RWPE1 (cell line): Measurements from ENCODE around the gene MAN1A2.
A peak's percentile ranks its signal among the peaks of the same experiment; 100 is the strongest.
"Not testable (repeated sequence)": the region's sequence is repeated elsewhere in the genome, so short reads cannot be mapped to it uniquely, and the experiment has no call there.

Experiments
- CTCF ChIA-PET: fragments of 350-600 bp; sonication (Branson Sonifier 250); formaldehyde crosslinking; extraction: SDS; loops from one replicate; lab custom pipeline; 2021; lab: Yijun Ruan, JAX
- POLR2A ChIA-PET: fragments of 400-600 bp; formaldehyde crosslinking; extraction: SDS; loops from one replicate; lab custom pipeline; 2020; ENCODE audit warnings: antibody characterized with exemption; ENCODE audit not compliant: low non-redundant PET; lab: Yijun Ruan, JAX
- DNase-seq: peaks from one replicate; pipeline ENCODE4 v3.0.0; 2012; ENCODE audit warnings: low spot score
- H3K27ac ChIP-seq: fragments of 450-650 bp; 2 replicates; pipeline ENCODE4 v1.5.1; 2017
- TF ChIP-seq, protein P1 (sequence below): fragments of 450-650 bp; conservative IDR thresholded peaks from 2 replicates; pipeline ENCODE4 v1.5.1; 2017; ENCODE audit warnings: low read depth, mild to moderate bottlenecking

The MAN1A2 gene

DNA sequence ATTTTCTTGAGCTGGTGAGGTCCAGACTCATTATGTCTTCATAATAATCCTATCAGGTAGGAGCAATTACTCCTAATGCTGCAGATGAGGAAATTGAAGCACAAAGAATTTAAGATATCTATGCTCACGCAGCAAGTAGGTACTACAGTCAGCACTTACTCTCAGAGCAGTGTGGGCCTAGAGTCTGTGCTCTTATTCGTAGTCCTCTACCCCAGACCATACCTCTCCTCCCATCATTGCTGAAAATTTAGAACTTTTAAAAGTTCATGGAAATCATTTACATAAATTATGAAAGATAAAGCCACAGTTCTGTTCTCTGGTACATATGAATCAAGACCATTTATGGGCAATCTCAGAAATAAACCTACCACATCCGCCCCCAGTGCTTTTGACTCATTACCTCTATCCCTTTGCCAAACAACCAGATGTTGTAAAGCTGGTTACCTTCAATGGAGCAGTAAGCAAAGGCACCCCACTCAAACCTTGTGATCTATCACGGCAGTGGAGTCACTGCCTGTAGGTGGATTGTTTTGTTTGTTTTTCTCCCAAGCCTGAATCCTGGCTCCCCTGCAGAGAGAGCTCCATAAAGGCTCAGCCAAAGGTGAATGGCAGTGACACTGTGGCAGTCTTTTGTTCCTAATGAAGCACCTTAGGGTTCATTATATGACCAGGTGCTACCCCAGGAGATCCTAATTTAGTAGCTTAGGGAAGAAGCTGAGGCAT, 20.9 kb upstream of the MAN1A2 start:
- TF ChIP-seq, protein P1, sequence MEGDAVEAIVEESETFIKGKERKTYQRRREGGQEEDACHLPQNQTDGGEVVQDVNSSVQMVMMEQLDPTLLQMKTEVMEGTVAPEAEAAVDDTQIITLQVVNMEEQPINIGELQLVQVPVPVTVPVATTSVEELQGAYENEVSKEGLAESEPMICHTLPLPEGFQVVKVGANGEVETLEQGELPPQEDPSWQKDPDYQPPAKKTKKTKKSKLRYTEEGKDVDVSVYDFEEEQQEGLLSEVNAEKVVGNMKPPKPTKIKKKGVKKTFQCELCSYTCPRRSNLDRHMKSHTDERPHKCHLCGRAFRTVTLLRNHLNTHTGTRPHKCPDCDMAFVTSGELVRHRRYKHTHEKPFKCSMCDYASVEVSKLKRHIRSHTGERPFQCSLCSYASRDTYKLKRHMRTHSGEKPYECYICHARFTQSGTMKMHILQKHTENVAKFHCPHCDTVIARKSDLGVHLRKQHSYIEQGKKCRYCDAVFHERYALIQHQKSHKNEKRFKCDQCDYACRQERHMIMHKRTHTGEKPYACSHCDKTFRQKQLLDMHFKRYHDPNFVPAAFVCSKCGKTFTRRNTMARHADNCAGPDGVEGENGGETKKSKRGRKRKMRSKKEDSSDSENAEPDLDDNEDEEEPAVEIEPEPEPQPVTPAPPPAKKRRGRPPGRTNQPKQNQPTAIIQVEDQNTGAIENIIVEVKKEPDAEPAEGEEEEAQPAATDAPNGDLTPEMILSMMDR, result no peak
- POLR2A ChIA-PET, result no interaction called here
- no peak for DNase-seq
- CTCF ChIA-PET, result interaction anchor here (0.6 kb wide), 1 partner anchor 106 kb away, joined by 3 read pairs; no protein-coding TSS in a partner anchor
- H3K27ac ChIP-seq, result no peak overlapping the region

DNA sequence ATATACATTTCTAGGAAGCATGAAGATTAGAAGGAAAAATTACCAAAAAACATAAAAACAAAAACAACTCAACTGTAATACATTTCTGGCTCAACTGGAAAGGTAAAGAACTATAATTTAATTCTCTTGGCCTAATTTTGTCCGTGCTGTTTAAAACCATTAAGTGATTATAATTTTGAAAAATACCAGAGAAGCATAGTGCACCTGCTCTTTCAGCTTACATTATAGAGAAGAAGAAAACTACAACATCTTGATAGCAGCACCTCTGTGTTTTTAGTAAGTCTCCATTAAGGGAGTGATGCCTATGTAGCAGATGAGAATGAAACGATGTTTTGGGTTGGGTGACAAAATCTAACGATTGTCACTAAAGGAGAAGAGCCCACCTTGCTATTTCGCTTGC, 19.3 kb upstream of the MAN1A2 start:
- H3K27ac ChIP-seq, result no peak overlapping the region
- TF ChIP-seq, protein P1, result no peak
- ChIA-PET POLR2A (no interaction called here), CTCF (no interaction called here)
- DNase-seq, result no peak

DNA sequence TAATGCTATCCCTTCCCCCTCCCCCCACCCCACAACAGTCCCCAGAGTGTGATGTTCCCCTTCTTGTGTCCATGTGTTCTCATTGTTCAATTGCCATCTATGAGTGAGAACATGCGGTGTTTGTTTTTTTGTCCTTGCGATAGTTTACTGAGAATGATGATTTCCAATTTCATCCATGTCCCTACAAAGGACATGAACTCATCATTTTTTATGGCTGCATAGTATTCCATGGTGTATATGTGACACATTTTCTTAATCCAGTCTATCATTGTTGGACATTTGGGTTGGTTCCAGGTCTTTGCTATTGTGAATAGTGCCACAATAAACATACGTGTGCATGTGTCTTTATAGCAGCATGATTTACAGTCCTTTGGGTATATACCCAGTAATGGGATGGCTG, 14.6 kb upstream of the MAN1A2 start:
- POLR2A ChIA-PET, DNase-seq, CTCF ChIA-PET, H3K27ac ChIP-seq: not testable (repeated sequence)

DNA sequence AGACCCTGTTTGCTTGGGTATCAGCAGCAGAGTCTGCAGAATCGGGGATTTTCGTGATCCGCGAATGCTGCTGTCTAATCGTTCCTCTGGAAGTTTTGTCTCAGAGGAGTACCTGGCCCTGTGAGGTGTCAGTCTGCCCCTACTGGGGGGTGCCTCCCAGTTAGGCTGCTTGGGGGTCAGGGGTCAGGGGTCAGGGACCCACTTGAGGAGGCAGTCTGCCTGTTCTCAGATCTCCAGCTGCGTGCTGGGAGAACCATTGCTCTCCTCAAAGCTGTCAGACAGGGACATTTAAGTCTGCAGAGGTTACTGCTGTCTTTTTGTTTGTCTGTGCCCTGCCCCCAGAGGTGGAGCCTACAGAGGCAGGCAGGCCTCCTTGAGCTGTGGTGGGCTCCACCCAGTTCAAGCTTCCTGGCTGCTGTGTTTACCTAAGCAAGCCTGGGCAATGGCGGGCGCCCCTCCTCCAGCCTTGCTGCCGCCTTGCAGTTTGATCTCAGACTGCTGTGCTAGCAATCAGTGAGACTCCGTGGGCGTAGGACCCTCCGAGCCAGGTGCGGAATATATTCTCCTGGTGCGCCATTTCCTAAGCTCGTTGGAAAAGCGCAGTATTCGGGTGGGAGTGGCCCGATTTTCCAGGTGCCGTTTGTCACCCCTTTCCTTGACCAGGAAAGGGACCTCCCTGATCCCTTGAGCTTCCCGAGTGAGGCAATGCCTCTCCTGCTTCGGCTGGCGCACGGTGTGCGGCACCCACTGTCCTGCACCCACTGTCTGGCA, 9.2 kb upstream of the MAN1A2 start:
- CTCF ChIA-PET, result interaction anchor here (1.3 kb wide), 1 partner anchor 176 kb away, joined by 3 read pairs; no protein-coding TSS in a partner anchor
- peak overlapping the region; percentile 62 for H3K27ac ChIP-seq
- POLR2A ChIA-PET, DNase-seq: not testable (repeated sequence)

DNA sequence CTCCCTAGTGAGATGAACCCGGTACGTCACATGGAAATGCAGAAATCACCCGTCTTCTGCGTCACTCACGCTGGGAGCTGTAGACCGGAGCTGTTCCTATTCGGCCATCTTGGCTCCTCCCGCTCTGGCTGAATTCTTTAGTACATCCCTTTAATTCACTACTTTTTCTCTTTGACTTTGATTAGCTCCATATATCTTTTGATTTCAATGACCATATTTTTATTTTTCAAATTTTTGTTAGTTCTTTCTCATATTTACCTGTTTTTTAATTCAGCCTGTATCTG, 8.7 kb upstream of the MAN1A2 start:
- DNase-seq, POLR2A ChIA-PET: not testable (repeated sequence)
- H3K27ac ChIP-seq, result peak overlapping the region; percentile 62
- CTCF ChIA-PET, result interaction anchor here (1.3 kb wide), 1 partner anchor 176 kb away, joined by 3 read pairs; no protein-coding TSS in a partner anchor

DNA sequence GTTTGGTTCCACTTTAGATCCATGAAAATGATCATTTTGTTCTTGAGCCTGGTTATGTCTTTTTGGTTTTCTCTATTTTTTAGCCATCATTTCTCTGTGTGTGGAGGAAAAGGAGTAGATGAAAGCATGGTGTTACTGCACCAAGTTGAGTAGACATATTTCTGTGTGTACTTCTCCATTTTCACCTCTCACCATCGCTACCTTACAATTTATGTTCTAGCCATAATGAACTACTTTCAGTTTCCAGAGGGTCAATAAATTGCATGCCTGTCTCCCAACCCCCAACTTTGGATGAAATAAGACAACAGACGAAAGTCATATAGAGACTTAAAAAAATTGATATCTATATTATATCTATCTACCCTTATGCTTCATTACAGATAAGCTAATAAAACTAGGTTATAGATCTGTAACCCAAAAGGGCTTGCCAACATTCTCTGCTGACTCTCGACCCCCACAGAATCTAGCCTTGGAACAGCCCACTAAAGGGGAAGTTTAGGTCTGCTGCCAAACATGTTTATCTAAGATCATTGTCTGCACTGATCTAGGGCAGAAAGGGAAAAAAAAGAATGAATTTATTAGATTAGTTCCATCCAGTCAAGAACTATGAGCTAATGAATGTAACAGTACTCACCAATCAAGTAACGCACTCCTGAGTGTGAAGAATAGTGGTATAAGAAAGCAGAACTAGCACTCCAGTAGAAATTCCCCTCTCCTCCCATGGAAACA, 7.5 kb upstream of the MAN1A2 start:
- TF ChIP-seq, protein P1, result no peak
- H3K27ac ChIP-seq, result no peak overlapping the region
- ChIA-PET CTCF (no interaction called here), POLR2A (no interaction called here)
- DNase-seq, result no peak

DNA sequence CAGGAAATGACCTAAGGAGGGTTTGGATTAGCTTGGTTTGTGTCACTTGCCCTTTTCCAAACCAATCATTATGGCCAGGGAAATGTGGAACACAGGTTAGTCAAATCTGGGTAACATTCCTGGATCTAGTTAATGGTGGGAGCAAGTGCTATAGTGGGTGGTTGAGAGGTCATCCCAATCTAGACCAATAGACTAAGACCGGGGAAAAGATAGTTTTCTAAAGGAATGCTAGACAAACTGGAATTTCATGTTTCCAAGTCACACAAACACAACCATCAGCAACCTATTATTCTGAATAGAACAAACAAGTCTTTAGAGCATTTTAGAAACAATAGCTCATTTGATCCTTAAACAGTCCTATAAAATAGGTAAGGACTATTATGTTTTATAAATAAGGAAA, 4.3 kb upstream of the MAN1A2 start:
- DNase-seq, result no peak
- POLR2A ChIA-PET, result no interaction called here
- no peak overlapping the region for H3K27ac ChIP-seq
- TF ChIP-seq, protein P1, result no peak
- CTCF ChIA-PET, result interaction anchor here (0.6 kb wide), 2 partner anchors 85 to 476 kb away, joined by 3 read pairs; no protein-coding TSS in a partner anchor
